Gastrocnemius medialis (tissue), 4 donors: ENCODE measurements around the gene CD68. TPM values are rescaled to one million over a fixed set of nuclear protein-coding genes. Genes with fewer than 3 reads are reported as not detected.

Source experiments
- ATAC-seq, 2 donors: fragments of 150-250 bp; one replicate each; pipeline ENCODE4 v1.9.1; 2016
- DNase-seq, 2 donors: peaks; one replicate each; pipeline ENCODE4 v3.0.0-alpha.2; 2019
- H3K27ac ChIP-seq, 4 donors: fragments of 200-600 bp; sonication (generic); 1 replicate in 1 of 4; 2 replicates in 3 of 4; pipeline ENCODE4 v1.5.1; 2016 to 2018; ENCODE audit warnings: mild to moderate bottlenecking in 2 of 4, moderate library complexity in 1 of 4
- H3K27me3 ChIP-seq, 3 donors: fragments of 200-600 bp; sonication (generic) in 2 of 3; 1 replicate in 1 of 3; 2 replicates in 2 of 3; pipeline versions ENCODE4 v1.5.1 to v1.6.0; 2016 to 2019; ENCODE audit warnings: mild to moderate bottlenecking in 1 of 3, moderate library complexity in 1 of 3
- H3K36me3 ChIP-seq, 2 donors: fragments of 200-600 bp; sonication (generic) in 1 of 2; one replicate each; pipeline ENCODE4 v1.5.1; 2017 to 2018
- H3K4me1 ChIP-seq, 2 donors: fragments of 200-600 bp; sonication (generic) in 1 of 2; one replicate each; pipeline ENCODE4 v1.5.1; 2016 to 2017; ENCODE audit warnings: mild to moderate bottlenecking in 2 of 2
- H3K4me3 ChIP-seq, 4 donors: fragments of 200-600 bp; sonication (generic) in 3 of 4; 1 replicate in 1 of 4; 2 replicates in 3 of 4; pipeline ENCODE4 v1.5.1; 2016 to 2019; ENCODE audit warnings: mild to moderate bottlenecking in 2 of 4
- H3K9me3 ChIP-seq, 3 donors: fragments of 200-600 bp; sonication (generic) in 2 of 3; 1 replicate in 1 of 3; 2 replicates in 2 of 3; pipeline ENCODE4 v1.5.1; 2016 to 2019
- POLR2A ChIP-seq, 2 donors: fragments of 450-650 bp; IDR thresholded peaks; one replicate each; pipeline ENCODE4 v1.6.1; 2017; ENCODE audit warnings: antibody characterized with exemption in 2 of 2, mild to moderate bottlenecking in 2 of 2, moderate library complexity in 2 of 2
- in situ Hi-C, 4 donors: fragments of 200-750 bp; cut with MboI; loops; one replicate each; pipeline versions ENCODE4 v1.15.0 to v1.8.0; 2017; ENCODE audit warnings: low sequenced_read_pairs in 4 of 4
- intact Hi-C: fragments of 100-400 bp; cut with DNase I; formaldehyde crosslinking; loops from one replicate; pipeline ENCODE4 v1.15.1; 2023; ENCODE audit warnings: low total_unique reads
- total RNA-seq, 4 donors: library from RNA; depleted of rRNA; stranded (reverse); fragments of >200 nt; gene quantifications; one replicate each; pipeline versions ENCODE4 v1.1.0 to v1.2.3, GENCODE V29; 2016
- TF ChIP-seq, protein P1 (sequence below), 5 experiments: fragments of 450-650 bp in 3 of 5; fragments of 200-600 bp in 2 of 5; sonication (generic) in 2 of 5; IDR thresholded peaks in 4 of 5; conservative IDR thresholded peaks in 1 of 5; 1 replicate in 4 of 5; 2 replicates in 1 of 5; pipeline ENCODE4 v1.5.1; 2016 to 2019; ENCODE audit warnings: antibody characterized with exemption in 5 of 5, mild to moderate bottlenecking in 3 of 5, moderate library complexity in 3 of 5

CD68 gene
- total RNA-seq, 4 donors from 2014 or later: 10.1 to 66.5 (median 20.3) TPM

DNA sequence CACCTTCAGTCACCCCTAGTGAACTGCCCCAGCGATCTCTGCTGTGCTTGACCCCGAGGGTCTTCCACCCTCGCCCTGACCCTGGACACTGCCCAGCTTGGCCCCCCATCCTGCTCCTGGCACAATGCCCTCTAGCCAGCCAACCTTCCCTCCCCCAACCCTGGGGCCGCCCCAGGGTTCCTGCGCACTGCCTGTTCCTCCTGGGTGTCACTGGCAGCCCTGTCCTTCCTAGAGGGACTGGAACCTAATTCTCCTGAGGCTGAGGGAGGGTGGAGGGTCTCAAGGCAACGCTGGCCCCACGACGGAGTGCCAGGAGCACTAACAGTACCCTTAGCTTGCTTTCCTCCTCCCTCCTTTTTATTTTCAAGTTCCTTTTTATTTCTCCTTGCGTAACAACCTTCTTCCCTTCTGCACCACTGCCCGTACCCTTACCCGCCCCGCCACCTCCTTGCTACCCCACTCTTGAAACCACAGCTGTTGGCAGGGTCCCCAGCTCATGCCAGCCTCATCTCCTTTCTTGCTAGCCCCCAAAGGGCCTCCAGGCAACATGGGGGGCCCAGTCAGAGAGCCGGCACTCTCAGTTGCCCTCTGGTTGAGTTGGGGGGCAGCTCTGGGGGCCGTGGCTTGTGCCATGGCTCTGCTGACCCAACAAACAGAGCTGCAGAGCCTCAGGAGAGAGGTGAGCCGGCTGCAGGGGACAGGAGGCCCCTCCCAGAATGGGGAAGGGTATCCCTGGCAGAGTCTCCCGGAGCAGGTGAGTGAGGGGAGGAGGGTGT is 20.7 kb upstream of the CD68 start, which contains the start of gene TNFSF13:
TNFSF13 (plus strand) TSS at position 207 of the 776 bp plus-strand sequence; CDS start at position 497, 290 bp downstream.
- DNase-seq (no peak), ATAC-seq (no peak)
- Histone ChIP-seq H3K4me1 (peaks cover 44 to 54% of the 10 kb centered on the region in 2 donors), H3K27me3 (no peaks in the 10 kb centered on the region), H3K27ac (peak within 1 kb of the TSS; percentile 93 to 96 (median 96)), H3K4me3 (peak within 1 kb of the TSS; percentile 46 to 95 (median 48)), H3K9me3 (no peaks in the 10 kb centered on the region), H3K36me3 (peaks cover 0 to 9% of the 10 kb centered on the region in 2 donors)
- intact Hi-C loops (no loop called here), in situ Hi-C loops (loop anchor here in 1 of 4 donors (10.0 to 25.0 kb wide), 2 partner anchors 54 to 121 kb away; partner anchors contain the start of genes CHRNB1, FGF11, SPEM2 and SPEM3)
- TF ChIP-seq, protein P1, sequence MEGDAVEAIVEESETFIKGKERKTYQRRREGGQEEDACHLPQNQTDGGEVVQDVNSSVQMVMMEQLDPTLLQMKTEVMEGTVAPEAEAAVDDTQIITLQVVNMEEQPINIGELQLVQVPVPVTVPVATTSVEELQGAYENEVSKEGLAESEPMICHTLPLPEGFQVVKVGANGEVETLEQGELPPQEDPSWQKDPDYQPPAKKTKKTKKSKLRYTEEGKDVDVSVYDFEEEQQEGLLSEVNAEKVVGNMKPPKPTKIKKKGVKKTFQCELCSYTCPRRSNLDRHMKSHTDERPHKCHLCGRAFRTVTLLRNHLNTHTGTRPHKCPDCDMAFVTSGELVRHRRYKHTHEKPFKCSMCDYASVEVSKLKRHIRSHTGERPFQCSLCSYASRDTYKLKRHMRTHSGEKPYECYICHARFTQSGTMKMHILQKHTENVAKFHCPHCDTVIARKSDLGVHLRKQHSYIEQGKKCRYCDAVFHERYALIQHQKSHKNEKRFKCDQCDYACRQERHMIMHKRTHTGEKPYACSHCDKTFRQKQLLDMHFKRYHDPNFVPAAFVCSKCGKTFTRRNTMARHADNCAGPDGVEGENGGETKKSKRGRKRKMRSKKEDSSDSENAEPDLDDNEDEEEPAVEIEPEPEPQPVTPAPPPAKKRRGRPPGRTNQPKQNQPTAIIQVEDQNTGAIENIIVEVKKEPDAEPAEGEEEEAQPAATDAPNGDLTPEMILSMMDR (IDR thresholded peaks at IDR 0.05 in 4 of 5, conservative IDR thresholded peaks at IDR 0.05 in 1 of 5): no peak
- no peak for TF ChIP-seq POLR2A (IDR thresholded peaks at IDR 0.05)

DNA sequence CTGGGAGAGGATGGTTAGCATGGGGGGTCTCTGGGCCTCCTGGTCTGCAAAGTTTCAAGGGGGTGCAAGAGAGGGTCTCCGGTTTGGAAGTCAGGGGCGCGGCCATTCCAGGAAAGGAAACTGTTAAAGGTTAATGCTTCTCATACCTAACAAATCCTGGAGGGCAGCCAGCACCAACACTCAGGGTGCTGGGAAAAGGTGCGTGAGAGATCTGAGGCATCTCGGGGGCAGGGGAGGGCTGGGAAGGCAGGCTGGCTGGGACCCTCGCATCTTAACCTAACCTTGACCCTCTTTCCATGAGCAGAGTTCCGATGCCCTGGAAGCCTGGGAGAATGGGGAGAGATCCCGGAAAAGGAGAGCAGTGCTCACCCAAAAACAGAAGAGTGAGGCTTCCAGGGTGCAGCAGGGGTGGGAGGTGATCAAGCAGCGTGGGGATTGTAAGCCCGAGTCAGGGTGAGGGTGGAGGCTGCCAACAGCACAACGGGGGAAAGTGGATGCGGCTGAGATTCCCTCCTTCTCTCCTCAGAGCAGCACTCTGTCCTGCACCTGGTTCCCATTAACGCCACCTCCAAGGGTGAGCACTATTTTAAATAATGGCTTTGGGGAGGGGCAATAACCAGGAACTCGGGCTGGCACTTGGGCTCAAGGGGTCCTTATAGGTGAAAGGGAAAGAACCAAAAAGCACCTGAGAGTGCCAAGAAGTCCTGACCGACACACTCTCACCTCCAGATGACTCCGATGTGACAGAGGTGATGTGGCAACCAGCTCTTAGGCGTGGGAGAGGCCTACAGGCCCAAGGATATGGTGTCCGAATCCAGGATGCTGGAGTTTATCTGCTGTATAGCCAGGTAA is 19.9 kb upstream of the CD68 start:
- TF ChIP-seq, protein P1 (IDR thresholded peaks at IDR 0.05 in 4 of 5, conservative IDR thresholded peaks at IDR 0.05 in 1 of 5): no peak
- TF ChIP-seq POLR2A (IDR thresholded peaks at IDR 0.05): no peak
- in situ Hi-C loops: loop anchor here in 1 of 4 donors (10.0 to 25.0 kb wide), 3 partner anchors 55 to 215 kb away; partner anchors contain the start of genes CHRNB1, FGF11, SPEM2 and SPEM3

DNA sequence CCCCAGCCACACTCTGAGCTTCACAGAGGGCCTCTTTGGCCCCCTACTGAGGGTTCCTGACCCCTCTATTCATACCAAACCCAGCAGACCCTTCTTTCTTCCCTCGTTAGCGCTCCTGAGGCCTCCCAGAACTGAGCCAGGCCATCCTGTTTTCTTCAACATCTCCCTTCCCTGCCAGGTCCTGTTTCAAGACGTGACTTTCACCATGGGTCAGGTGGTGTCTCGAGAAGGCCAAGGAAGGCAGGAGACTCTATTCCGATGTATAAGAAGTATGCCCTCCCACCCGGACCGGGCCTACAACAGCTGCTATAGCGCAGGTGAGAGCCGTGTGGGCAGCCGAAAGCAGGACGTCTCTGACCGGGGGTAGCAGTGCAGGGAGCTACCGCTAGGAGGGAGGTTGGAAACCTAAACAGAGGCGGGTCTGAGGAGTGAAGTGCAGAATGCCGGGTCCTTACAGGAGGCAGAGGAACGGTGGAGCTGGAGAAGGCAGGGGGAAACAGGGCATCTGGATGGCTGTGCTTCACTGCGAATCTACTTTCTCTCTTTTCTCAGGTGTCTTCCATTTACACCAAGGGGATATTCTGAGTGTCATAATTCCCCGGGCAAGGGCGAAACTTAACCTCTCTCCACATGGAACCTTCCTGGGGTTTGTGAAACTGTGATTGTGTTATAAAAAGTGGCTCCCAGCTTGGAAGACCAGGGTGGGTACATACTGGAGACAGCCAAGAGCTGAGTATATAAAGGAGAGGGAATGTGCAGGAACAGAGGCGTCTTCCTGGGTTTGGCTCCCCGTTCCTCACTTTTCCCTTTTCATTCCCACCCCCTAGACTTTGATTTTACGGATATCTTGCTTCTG is 19.0 kb upstream of the CD68 start:
- ATAC-seq: peak in 1 of 2 donors; percentile 45

More for the DNA sequence above, 19.9 kb upstream of the CD68 start:
- Histone ChIP-seq H3K9me3 (no peaks in the 10 kb centered on the region), H3K4me1 (peaks cover 48 to 62% of the 10 kb centered on the region in 2 donors), H3K36me3 (peaks cover 0 to 17% of the 10 kb centered on the region in 2 donors), H3K4me3 (peak overlapping the region; percentile 16 to 95 (median 47)), H3K27ac (peak overlapping the region; percentile 93 to 96 (median 96)), H3K27me3 (no peaks in the 10 kb centered on the region)
- intact Hi-C loops: loop anchor here (2.0 to 5.0 kb wide), 6 partner anchors 29 to 283 kb away; partner anchors contain the start of genes CHRNB1, FXR2, NEURL4 and TMEM256
- no peak for ATAC-seq
- no peak for DNase-seq

More for the DNA sequence above, 19.0 kb upstream of the CD68 start:
- in situ Hi-C loops (loop anchor here in 1 of 4 donors (10.0 to 25.0 kb wide), 2 partner anchors 123 to 216 kb away; partner anchors contain the start of genes CHRNB1, FGF11, SPEM2 and SPEM3), intact Hi-C loops (loop anchor here (1.0 to 5.0 kb wide), 13 partner anchors 12 to 282 kb away; partner anchors contain the start of genes CHRNB1, FXR2, KCTD11 and NEURL4)
- no peak for TF ChIP-seq POLR2A (IDR thresholded peaks at IDR 0.05)
- TF ChIP-seq, protein P1 (IDR thresholded peaks at IDR 0.05 in 4 of 5, conservative IDR thresholded peaks at IDR 0.05 in 1 of 5): peak; percentile 34 to 69 (median 54)
- Histone ChIP-seq H3K9me3 (no peaks in the 10 kb centered on the region), H3K36me3 (peaks cover 0 to 26% of the 10 kb centered on the region in 2 donors), H3K27ac (peak overlapping the region; percentile 93 to 96 (median 96)), H3K4me1 (peaks cover 48 to 62% of the 10 kb centered on the region in 2 donors), H3K4me3 (peak overlapping the region; percentile 87 to 95 (median 88)), H3K27me3 (no peaks in the 10 kb centered on the region)
- DNase-seq: peak in 1 of 2 donors; percentile 65
